A549 (cell line): ENCODE measurements around the gene SEMA6D.

Experiments
- ESRRA ChIP-seq: fragments of 150-350 bp; IDR thresholded peaks from 2 replicates; pipeline ENCODE4 v1.6.1; 2014; ENCODE audit warnings: mild to moderate bottlenecking, low read length, borderline replicate concordance
- HDAC2 ChIP-seq: fragments of 200-600 bp; sonication (generic); IDR thresholded peaks from 2 replicates; pipeline ENCODE4 v1.6.1; 2016
- JUNB ChIP-seq: fragments of >200 bp; sonication (Bioruptor Twin); formaldehyde crosslinking; IDR thresholded peaks from 2 replicates; pipeline ENCODE4 v1.6.1; 2016
- TF ChIP-seq, protein P1 (sequence below): fragments of >200 bp; sonication (Bioruptor Twin); formaldehyde crosslinking; IDR thresholded peaks from 3 replicates; pipeline ENCODE4 v1.5.1; 2016
- TF ChIP-seq, protein P2 (sequence below): IDR thresholded peaks from 2 replicates; pipeline ENCODE4 v1.6.1; 2012
- TF ChIP-seq, protein P3 (sequence below): fragments of 200-600 bp; sonication (generic); IDR thresholded peaks from 2 replicates; pipeline ENCODE4 v1.6.1; 2016; ENCODE audit warnings: antibody characterized with exemption, mild to moderate bottlenecking, moderate library complexity
- TF ChIP-seq, protein P4 (sequence below): fragments of 450-650 bp; IDR thresholded peaks from 2 replicates; pipeline ENCODE4 v1.6.1; 2014; ENCODE audit warnings: antibody characterized with exemption

DNA sequence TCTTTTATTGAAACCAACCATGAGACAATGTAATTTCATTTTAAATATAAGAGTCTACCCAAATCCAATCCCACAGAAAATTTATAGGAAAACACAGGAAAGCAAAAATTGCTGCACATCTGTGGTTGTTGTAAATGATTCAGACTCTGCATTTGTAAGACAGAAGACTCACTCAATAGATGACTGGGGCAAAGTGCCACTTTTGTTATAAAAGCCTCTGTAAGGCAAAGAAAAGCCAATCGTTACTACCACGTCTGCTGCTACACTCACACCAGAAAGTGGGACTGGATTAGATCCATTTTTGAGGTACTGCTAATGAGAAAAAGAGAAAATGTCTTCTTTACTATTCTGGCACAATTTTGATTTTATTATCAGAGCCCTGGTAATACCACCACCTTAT, 74.9 kb downstream of the SEMA6D start:
- TF ChIP-seq, protein P1, sequence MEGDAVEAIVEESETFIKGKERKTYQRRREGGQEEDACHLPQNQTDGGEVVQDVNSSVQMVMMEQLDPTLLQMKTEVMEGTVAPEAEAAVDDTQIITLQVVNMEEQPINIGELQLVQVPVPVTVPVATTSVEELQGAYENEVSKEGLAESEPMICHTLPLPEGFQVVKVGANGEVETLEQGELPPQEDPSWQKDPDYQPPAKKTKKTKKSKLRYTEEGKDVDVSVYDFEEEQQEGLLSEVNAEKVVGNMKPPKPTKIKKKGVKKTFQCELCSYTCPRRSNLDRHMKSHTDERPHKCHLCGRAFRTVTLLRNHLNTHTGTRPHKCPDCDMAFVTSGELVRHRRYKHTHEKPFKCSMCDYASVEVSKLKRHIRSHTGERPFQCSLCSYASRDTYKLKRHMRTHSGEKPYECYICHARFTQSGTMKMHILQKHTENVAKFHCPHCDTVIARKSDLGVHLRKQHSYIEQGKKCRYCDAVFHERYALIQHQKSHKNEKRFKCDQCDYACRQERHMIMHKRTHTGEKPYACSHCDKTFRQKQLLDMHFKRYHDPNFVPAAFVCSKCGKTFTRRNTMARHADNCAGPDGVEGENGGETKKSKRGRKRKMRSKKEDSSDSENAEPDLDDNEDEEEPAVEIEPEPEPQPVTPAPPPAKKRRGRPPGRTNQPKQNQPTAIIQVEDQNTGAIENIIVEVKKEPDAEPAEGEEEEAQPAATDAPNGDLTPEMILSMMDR: no peak
- TF ChIP-seq HDAC2: no peak
- TF ChIP-seq ESRRA: no peak
- TF ChIP-seq JUNB: no peak
- TF ChIP-seq, protein P2, sequence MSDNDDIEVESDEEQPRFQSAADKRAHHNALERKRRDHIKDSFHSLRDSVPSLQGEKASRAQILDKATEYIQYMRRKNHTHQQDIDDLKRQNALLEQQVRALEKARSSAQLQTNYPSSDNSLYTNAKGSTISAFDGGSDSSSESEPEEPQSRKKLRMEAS: no peak
- TF ChIP-seq, protein P3, sequence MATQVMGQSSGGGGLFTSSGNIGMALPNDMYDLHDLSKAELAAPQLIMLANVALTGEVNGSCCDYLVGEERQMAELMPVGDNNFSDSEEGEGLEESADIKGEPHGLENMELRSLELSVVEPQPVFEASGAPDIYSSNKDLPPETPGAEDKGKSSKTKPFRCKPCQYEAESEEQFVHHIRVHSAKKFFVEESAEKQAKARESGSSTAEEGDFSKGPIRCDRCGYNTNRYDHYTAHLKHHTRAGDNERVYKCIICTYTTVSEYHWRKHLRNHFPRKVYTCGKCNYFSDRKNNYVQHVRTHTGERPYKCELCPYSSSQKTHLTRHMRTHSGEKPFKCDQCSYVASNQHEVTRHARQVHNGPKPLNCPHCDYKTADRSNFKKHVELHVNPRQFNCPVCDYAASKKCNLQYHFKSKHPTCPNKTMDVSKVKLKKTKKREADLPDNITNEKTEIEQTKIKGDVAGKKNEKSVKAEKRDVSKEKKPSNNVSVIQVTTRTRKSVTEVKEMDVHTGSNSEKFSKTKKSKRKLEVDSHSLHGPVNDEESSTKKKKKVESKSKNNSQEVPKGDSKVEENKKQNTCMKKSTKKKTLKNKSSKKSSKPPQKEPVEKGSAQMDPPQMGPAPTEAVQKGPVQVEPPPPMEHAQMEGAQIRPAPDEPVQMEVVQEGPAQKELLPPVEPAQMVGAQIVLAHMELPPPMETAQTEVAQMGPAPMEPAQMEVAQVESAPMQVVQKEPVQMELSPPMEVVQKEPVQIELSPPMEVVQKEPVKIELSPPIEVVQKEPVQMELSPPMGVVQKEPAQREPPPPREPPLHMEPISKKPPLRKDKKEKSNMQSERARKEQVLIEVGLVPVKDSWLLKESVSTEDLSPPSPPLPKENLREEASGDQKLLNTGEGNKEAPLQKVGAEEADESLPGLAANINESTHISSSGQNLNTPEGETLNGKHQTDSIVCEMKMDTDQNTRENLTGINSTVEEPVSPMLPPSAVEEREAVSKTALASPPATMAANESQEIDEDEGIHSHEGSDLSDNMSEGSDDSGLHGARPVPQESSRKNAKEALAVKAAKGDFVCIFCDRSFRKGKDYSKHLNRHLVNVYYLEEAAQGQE: no peak
- TF ChIP-seq, protein P4, sequence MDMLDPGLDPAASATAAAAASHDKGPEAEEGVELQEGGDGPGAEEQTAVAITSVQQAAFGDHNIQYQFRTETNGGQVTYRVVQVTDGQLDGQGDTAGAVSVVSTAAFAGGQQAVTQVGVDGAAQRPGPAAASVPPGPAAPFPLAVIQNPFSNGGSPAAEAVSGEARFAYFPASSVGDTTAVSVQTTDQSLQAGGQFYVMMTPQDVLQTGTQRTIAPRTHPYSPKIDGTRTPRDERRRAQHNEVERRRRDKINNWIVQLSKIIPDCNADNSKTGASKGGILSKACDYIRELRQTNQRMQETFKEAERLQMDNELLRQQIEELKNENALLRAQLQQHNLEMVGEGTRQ: no peak
